Measurements from ENCODE around the gene EFHC2.

The EFHC2 gene

GRCh38 chrX:44338361-44338760 lies 5.1 kb downstream of the EFHC2 start:
- ATAC-seq = no peak
- TF ChIP-seq SNAI2 (CRISPR knock-in tag; IDR thresholded peaks at IDR 0.05) = no peak
- no peak for TF ChIP-seq BACH2 (CRISPR knock-in tag; IDR thresholded peaks at IDR 0.05; ENCODE audit: borderline replicate concordance)
- TF ChIP-seq RARB (CRISPR knock-in tag; IDR thresholded peaks at IDR 0.05) = no peak
- TF ChIP-seq PPARA (CRISPR knock-in tag; IDR thresholded peaks at IDR 0.05; ENCODE audit: borderline replicate concordance) = no peak
- no peak for TF ChIP-seq TOX (CRISPR knock-in tag; IDR thresholded peaks at IDR 0.05; ENCODE audit: borderline replicate concordance)
- TF ChIP-seq ZFP30 (CRISPR knock-in tag; IDR thresholded peaks at IDR 0.05) = no peak
- TF ChIP-seq ZFP3 (CRISPR knock-in tag; IDR thresholded peaks at IDR 0.05) = no peak
- TF ChIP-seq ARNTL (CRISPR knock-in tag; IDR thresholded peaks at IDR 0.05; ENCODE audit: borderline replicate concordance, low read depth) = no peak
- TF ChIP-seq CSDC2 (CRISPR knock-in tag; IDR thresholded peaks at IDR 0.05) = no peak
- TF ChIP-seq TCF4 (CRISPR knock-in tag; IDR thresholded peaks at IDR 0.05; ENCODE audit: borderline replicate concordance) = no peak
- TF ChIP-seq POU6F1 (CRISPR knock-in tag; IDR thresholded peaks at IDR 0.05; ENCODE audit: borderline replicate concordance, low read depth) = no peak
- no peak for TF ChIP-seq ZNF8 (CRISPR knock-in tag; IDR thresholded peaks at IDR 0.05)
- TF ChIP-seq ISL1 (CRISPR knock-in tag; IDR thresholded peaks at IDR 0.05) = no peak
- no peak for TF ChIP-seq CSRNP3 (CRISPR knock-in tag; IDR thresholded peaks at IDR 0.05)
- no peak for TF ChIP-seq GLIS3 (CRISPR knock-in tag; IDR thresholded peaks at IDR 0.05)
- no peak for TF ChIP-seq ZC3H10 (CRISPR knock-in tag; IDR thresholded peaks at IDR 0.05)
- no peak for TF ChIP-seq TSHZ2 (CRISPR knock-in tag; IDR thresholded peaks at IDR 0.05)
- TF ChIP-seq ZNF565 (CRISPR knock-in tag; conservative IDR thresholded peaks at IDR 0.05; ENCODE audit: low read depth) = no peak
- no peak for TF ChIP-seq ZNF70 (CRISPR knock-in tag; IDR thresholded peaks at IDR 0.05)

GRCh38 chrX:44332437-44332836 lies 11.0 kb downstream of the EFHC2 start:
- ATAC-seq = no peak
- TF ChIP-seq SNAI2 (CRISPR knock-in tag; IDR thresholded peaks at IDR 0.05) (no peak), TSHZ2 (CRISPR knock-in tag; IDR thresholded peaks at IDR 0.05) (no peak), CREB5 (CRISPR knock-in tag; IDR thresholded peaks at IDR 0.05; ENCODE audit: low read depth) (no peak), ESRRG (CRISPR knock-in tag; IDR thresholded peaks at IDR 0.05) (no peak), CSDC2 (CRISPR knock-in tag; IDR thresholded peaks at IDR 0.05) (no peak), ZC3H10 (CRISPR knock-in tag; IDR thresholded peaks at IDR 0.05) (no peak), ZNF565 (CRISPR knock-in tag; conservative IDR thresholded peaks at IDR 0.05; ENCODE audit: low read depth) (no peak), CSRNP3 (CRISPR knock-in tag; IDR thresholded peaks at IDR 0.05) (no peak), RARB (CRISPR knock-in tag; IDR thresholded peaks at IDR 0.05) (no peak), TOX (CRISPR knock-in tag; IDR thresholded peaks at IDR 0.05; ENCODE audit: borderline replicate concordance) (no peak), ARNTL (CRISPR knock-in tag; IDR thresholded peaks at IDR 0.05; ENCODE audit: borderline replicate concordance, low read depth) (no peak), ZFP3 (CRISPR knock-in tag; IDR thresholded peaks at IDR 0.05) (no peak), GLIS3 (CRISPR knock-in tag; IDR thresholded peaks at IDR 0.05) (no peak), OSR1 (CRISPR knock-in tag; IDR thresholded peaks at IDR 0.05) (no peak), POU6F1 (CRISPR knock-in tag; IDR thresholded peaks at IDR 0.05; ENCODE audit: borderline replicate concordance, low read depth) (no peak), TCF4 (CRISPR knock-in tag; IDR thresholded peaks at IDR 0.05; ENCODE audit: borderline replicate concordance) (no peak)
